WTC11 (cell line): ENCODE results near the gene AK9.

Source experiments
- CREB1 ChIP-seq: sonication (generic); formaldehyde crosslinking; IDR thresholded peaks from 2 replicates; pipeline ENCODE4 v1.8.0; 2023; ENCODE audit warnings: mild to moderate bottlenecking, missing genetic modification reagents
- CTCF ChIP-seq: fragments of 200-600 bp; IDR thresholded peaks from 2 replicates; pipeline ENCODE4 v1.8.0; 2022; ENCODE audit warnings: antibody characterized with exemption
- ESRRA ChIP-seq: sonication (generic); formaldehyde crosslinking; IDR thresholded peaks from 2 replicates; pipeline ENCODE4 v1.8.1; 2022; ENCODE audit warnings: mild to moderate bottlenecking, missing genetic modification reagents, borderline replicate concordance
- MYBL2 ChIP-seq: sonication (generic); formaldehyde crosslinking; IDR thresholded peaks from 2 replicates; pipeline ENCODE4 v1.8.1; 2023; ENCODE audit warnings: mild to moderate bottlenecking, moderate library complexity, missing genetic modification reagents
- USF2 ChIP-seq: sonication (generic); formaldehyde crosslinking; IDR thresholded peaks from 2 replicates; pipeline ENCODE4 v1.8.1; 2023; ENCODE audit warnings: mild to moderate bottlenecking, missing genetic modification reagents, moderate library complexity
- ZNF281 ChIP-seq: sonication (generic); formaldehyde crosslinking; IDR thresholded peaks from 2 replicates; pipeline ENCODE4 v1.8.0; 2023; ENCODE audit warnings: mild to moderate bottlenecking, missing genetic modification reagents

GRCh38 chr6:109508166-109508860 is 182.7 kb downstream of the AK9 start:
- TF ChIP-seq CTCF (no peak), ZNF281 (no peak), CREB1 (no peak), MYBL2 (CRISPR knock-in tag) (no peak), USF2 (no peak), ESRRA (CRISPR knock-in tag) (no peak)
